HG02678 (cell line): ENCODE measurements around the gene TRIM33.
A peak's percentile ranks its signal among the peaks of the same experiment; 100 is the strongest.

Source experiments
- ATAC-seq: cut with Tn5 transposase; IDR thresholded peaks from one replicate; pipeline ENCODE4 v1.9.1; 2021; ENCODE audit warnings: mild to moderate bottlenecking, moderate library complexity; ENCODE audit not compliant: unreplicated experiment

The TRIM33 gene

GRCh38 chr1:114359791-114360190 is 151.2 kb downstream of the TRIM33 start:
- no peak for ATAC-seq

GRCh38 chr1:114355240-114355639 is 155.8 kb downstream of the TRIM33 start:
- no peak for ATAC-seq

- ATAC-seq: peak; percentile 58
These were observed 157.7 kb downstream of the TRIM33 start for GRCh38 chr1:114353262-114353661.

- no peak for ATAC-seq
These were observed 158.2 kb downstream of the TRIM33 start for GRCh38 chr1:114352797-114353196.

- ATAC-seq: no peak
These were observed 160.1 kb downstream of the TRIM33 start for GRCh38 chr1:114350731-114351445.

GRCh38 chr1:114349891-114350605 is 161.0 kb downstream of the TRIM33 start:
- ATAC-seq: no peak

GRCh38 chr1:114347431-114348209 is 163.4 kb downstream of the TRIM33 start:
- ATAC-seq: no peak

- ATAC-seq: peak; percentile 100
These were observed 164.4 kb downstream of the TRIM33 start for GRCh38 chr1:114346480-114347029.

GRCh38 chr1:114345930-114346479 is 165.0 kb downstream of the TRIM33 start:
- peak; percentile 33 for ATAC-seq

GRCh38 chr1:114344656-114345055 is 166.3 kb downstream of the TRIM33 start:
- no peak for ATAC-seq
